HepG2 (cell line): Measurements from ENCODE around the gene FIGNL1. TPM values are rescaled to one million over a fixed set of nuclear protein-coding genes. Genes with fewer than 3 reads are reported as not detected.

Experiments used
- ATAC-seq: fragments of 200-7000 bp; cut with Tn5 transposase; 3 replicates; pipeline ENCODE4 v1.9.1; 2020; ENCODE audit warnings: mild to moderate bottlenecking, moderate library complexity
- BruUV-seq: library from RNA; stranded (reverse); fragments of 400-500 nt; replicated peaks from 2 replicates; lab custom pipeline; 2021; lab: Mats Ljungman, UMichigan
- CTCF ChIA-PET: fragments of 300-600 bp; formaldehyde crosslinking; extraction: SDS; loops from one replicate; lab custom pipeline; 2021; ENCODE audit warnings: low total read pairs, inconsistent platforms, low intra/inter-chr PET ratio; lab: Yijun Ruan, JAX
- POLR2A ChIA-PET: fragments of 350-600 bp; sonication (Branson Sonifier 250); formaldehyde crosslinking; loops from one replicate; lab custom pipeline; 2020; ENCODE audit warnings: antibody characterized with exemption, inconsistent platforms; lab: Yijun Ruan, JAX
- DNase-seq: peaks from one replicate; pipeline ENCODE4 v3.0.0-alpha.2; 2015; ENCODE audit warnings: low spot score
- FAIRE-seq: peaks from 3 replicates; lab custom pipeline; 2011; peaks lifted over from hg19 to GRCh38; lab: Jason Lieb, UNC
- H2AFZ ChIP-seq: one replicate; pipeline ENCODE4 v1.6.1; 2011; ENCODE audit warnings: low read length, inconsistent platforms
- H3K27ac ChIP-seq: fragments of 300-600 bp; 3 replicates; pipeline ENCODE4 v1.8.0; 2011; ENCODE audit warnings: mixed run types, mild to moderate bottlenecking, mixed read lengths, low read length, inconsistent platforms; ENCODE audit not compliant: insufficient read depth; ENCODE audit errors: extremely low read length
- H3K27me3 ChIP-seq, 2 experiments: fragments of 200-600 bp in 1 of 2; 2 replicates in 1 of 2; 3 replicates in 1 of 2; pipeline versions ENCODE4 v1.6.0 to v1.8.0; 2011; ENCODE audit warnings: low read length in 2 of 2, mild to moderate bottlenecking in 2 of 2, moderate library complexity in 2 of 2, inconsistent platforms in 1 of 2; ENCODE audit not compliant: insufficient read depth in 2 of 2, control insufficient read depth in 1 of 2
- H3K36me3 ChIP-seq, 2 experiments: fragments of 200-600 bp in 1 of 2; replicated peaks in 1 of 2; 2 replicates in 1 of 2; 3 replicates in 1 of 2; pipeline versions ENCODE4 v1.5.1 to v1.8.0; 2011; ENCODE audit warnings: low read length in 2 of 2, inconsistent platforms in 1 of 2; ENCODE audit not compliant: insufficient read depth in 2 of 2, control insufficient read depth in 1 of 2
- H3K4me1 ChIP-seq: 2 replicates; pipeline ENCODE4 v1.5.1; 2012; ENCODE audit warnings: low read length, inconsistent platforms; ENCODE audit not compliant: insufficient read depth
- H3K4me2 ChIP-seq: 2 replicates; pipeline ENCODE4 v1.6.0; 2011; ENCODE audit warnings: low read depth, low read length, inconsistent platforms
- H3K4me3 ChIP-seq, 3 experiments: fragments of 200-600 bp in 1 of 3; sonication (generic), shearing (Covaris generic) in 1 of 3; replicated peaks in 1 of 3; 2 replicates each; pipeline ENCODE4 v1.5.1; 2011 to 2016; ENCODE audit warnings: low read length in 3 of 3, inconsistent platforms in 2 of 3, low read depth in 2 of 3, mild to moderate bottlenecking in 2 of 3, control low read depth in 1 of 3, mixed read lengths in 1 of 3; ENCODE audit not compliant: insufficient read depth in 1 of 3
- H3K79me2 ChIP-seq: one replicate; pipeline ENCODE4 v1.6.1; 2011; ENCODE audit warnings: low read length, inconsistent platforms; ENCODE audit not compliant: insufficient read depth
- H3K9ac ChIP-seq: 2 replicates; pipeline ENCODE4 v1.6.0; 2011; ENCODE audit warnings: mild to moderate bottlenecking, low read depth, low read length, inconsistent platforms; ENCODE audit not compliant: insufficient read depth
- H3K9me3 ChIP-seq: 2 replicates; pipeline ENCODE4 v1.5.1; 2012; ENCODE audit warnings: mild to moderate bottlenecking, low read length
- H4K20me1 ChIP-seq: 2 replicates; pipeline ENCODE4 v1.6.0; 2011; ENCODE audit warnings: inconsistent platforms, mild to moderate bottlenecking, low read length, moderate library complexity; ENCODE audit not compliant: insufficient read depth
- RXRA ChIP-seq: sonication (generic); formaldehyde crosslinking; IDR thresholded peaks from 2 replicates; pipeline ENCODE4 v1.5.1; 2020; ENCODE audit warnings: missing genetic modification reagents
- ZNF629 ChIP-seq: sonication (generic); formaldehyde crosslinking; conservative IDR thresholded peaks from 2 replicates; pipeline ENCODE4 v1.5.0; 2020; ENCODE audit warnings: missing genetic modification reagents
- WGBS: methylation state at CpG from one replicate; pipeline ENCODE4 v1.1.6; 2017; ENCODE audit warnings: low lambda C conversion rate; 5-methylcytosine and 5-hydroxymethylcytosine counted together
- in situ Hi-C: cut with HindIII; loops from 2 replicates; pipeline ENCODE4 v1.10.0; 2017; ENCODE audit warnings: low pct_unique_long_range_greater_than_20kb; ENCODE audit not compliant: extremely low pct_ligation_motif_present
- intact Hi-C: fragments of 100-400 bp; cut with micrococcal nuclease; formaldehyde crosslinking; loops from one replicate; pipeline ENCODE4 v1.10.0; 2022; ENCODE audit not compliant: unreplicated experiment
- polyA plus RNA-seq, 8 experiments: library from polyadenylated mRNA; depleted of rRNA in 3 of 8; stranded (reverse) in 7 of 8; unstranded in 1 of 8; fragments of >200 nt; fragmentation: Illumina TruSeq in 4 of 8; extraction: Trizol in 4 of 8; gene quantifications; 2 replicates each; pipeline versions ENCODE4 v1.2.1 to v1.2.3, GENCODE V29; 2011 to 2016; ENCODE audit warnings: low read depth in 4 of 8, missing spikeins in 1 of 8, mixed read lengths in 1 of 8; ENCODE audit not compliant: insufficient read depth in 1 of 8
- small RNA-seq, 3 experiments: library from RNA; depleted of rRNA; stranded (forward); fragments of <200 nt; gene quantifications; one replicate each; pipeline ENCODE3, GENCODE V24; 2012; ENCODE audit warnings: low read depth in 2 of 3, low replicate concordance in 1 of 3; ENCODE audit not compliant: insufficient read length in 3 of 3, insufficient read depth in 2 of 3
- total RNA-seq, 5 experiments: library from RNA; depleted of rRNA; stranded (reverse); fragments of >200 nt; fragmentation: Illumina TruSeq; extraction: Trizol; gene quantifications; 2 replicates each; pipeline ENCODE4 v1.2.3, GENCODE V29; 2016; ENCODE audit warnings: low read depth in 1 of 5

Gene FIGNL1
- total and polyA plus RNA-seq, 2 of the 13 experiments (the other 11 are each of a cell fraction or from before 2014, with no cell fraction given): 4.0 to 20.9 TPM

- BruUV-seq: no TSS peak
- 88% methylated on average over 1 of the region's 1 CpG for WGBS
- POLR2A ChIA-PET: no interaction called here
Measured at GRCh38 chr7:50394315-50394714, 55.8 kb downstream of the FIGNL1 start.

More at GRCh38 chr7:50394315-50394714, 55.8 kb downstream of the FIGNL1 start:
- ATAC-seq: no peak
- H3K27me3 ChIP-seq: peaks cover 0 to 3% of the 10 kb centered on the region in 2 experiments; a peak in 1 of 5 replicates
- no peak overlapping the region for H3K9ac ChIP-seq
- TF ChIP-seq RXRA (CRISPR knock-in tag) (no peak), ZNF629 (CRISPR knock-in tag) (peak; percentile 61)
- in situ Hi-C loops: no loop called here
- no peaks in the 10 kb centered on the region for H3K4me1 ChIP-seq
- H4K20me1 ChIP-seq: no peaks in the 10 kb centered on the region
- no peak for FAIRE-seq
- no peak overlapping the region for H3K27ac ChIP-seq
- CTCF ChIA-PET: no interaction called here
- DNase-seq: no peak
- no peaks in the 10 kb centered on the region for H3K79me2 ChIP-seq
- H3K36me3 ChIP-seq: no peaks in the 10 kb centered on the region
- no peak overlapping the region for H3K4me3 ChIP-seq
- H2AFZ ChIP-seq: no peak overlapping the region
- intact Hi-C loops: no loop called here
- H3K9me3 ChIP-seq: no peaks in the 10 kb centered on the region
- no peak overlapping the region for H3K4me2 ChIP-seq

Small RNAs within 50 kb of the gene (small RNA-seq; reads per million reads assigned to genes)
- gene RNU6-1091P: 0 reads per million in 3 experiments

Other genes with a start within 250 kb of the FIGNL1 start
- not detected in 2 replicates for gene IKZF1, start 145.6 kb downstream of the FIGNL1 start, total RNA-seq (2016; rRNA removed; fragmentation: Illumina TruSeq; extraction: Trizol)
- gene IKZF1, start 145.6 kb downstream of the FIGNL1 start, polyA plus RNA-seq (2011; rRNA removed): not detected in 2 replicates
- 93.3 and 126 TPM in 2 replicates for gene DDC, start 115.1 kb upstream of the FIGNL1 start, total RNA-seq (2016; rRNA removed; fragmentation: Illumina TruSeq; extraction: Trizol)
- 10.1 and 11.7 TPM in 2 replicates for gene DDC, start 115.1 kb upstream of the FIGNL1 start, polyA plus RNA-seq (2011; rRNA removed)